ENCODE results near the gene SETD1B.

The SETD1B gene

DNA sequence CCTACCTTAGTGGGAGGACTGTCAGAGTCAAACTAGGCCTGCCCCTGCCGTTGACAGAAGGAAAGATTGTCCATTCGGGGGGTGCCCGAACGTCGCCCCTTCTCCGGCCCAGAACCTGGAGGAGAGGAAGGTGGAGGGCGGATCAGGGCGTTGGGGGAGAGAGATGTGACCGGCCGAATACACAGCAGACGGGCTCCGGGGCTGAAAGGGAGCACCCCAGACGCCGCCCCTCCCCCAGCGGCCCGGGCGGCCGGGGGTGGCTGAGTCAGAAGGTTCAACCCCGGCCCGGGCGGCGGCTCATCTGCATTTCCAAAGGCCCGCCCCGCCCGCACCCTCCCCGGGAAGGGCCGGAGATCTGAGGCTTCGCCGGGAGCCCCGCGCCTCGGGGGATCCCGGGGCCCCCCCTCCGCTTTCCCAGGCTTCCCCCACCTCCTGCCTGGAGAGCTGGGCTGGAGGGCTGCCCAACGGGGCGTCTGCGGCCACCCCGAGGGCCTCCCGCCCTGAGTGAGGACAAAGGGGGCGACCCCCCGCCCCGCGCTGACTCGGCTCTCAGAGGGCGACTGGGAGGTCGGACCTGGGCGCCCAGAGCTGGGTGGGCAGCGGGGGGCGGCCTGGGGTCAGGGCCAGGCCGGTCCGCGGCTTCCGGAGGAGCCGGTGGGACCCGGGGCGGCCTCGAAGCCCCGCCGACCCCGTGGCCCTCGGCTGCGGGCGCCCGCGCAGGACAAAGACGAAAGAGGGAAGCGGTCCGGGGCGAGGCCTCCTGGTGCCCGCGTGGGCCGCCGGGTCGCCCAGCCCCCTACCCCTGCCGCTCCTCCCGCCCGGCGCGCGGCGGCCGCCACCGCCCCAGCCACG lies 3.7 kb upstream of the SETD1B start:
- Histone ChIP-seq H4K20me1 (ENCODE audit: insufficient read depth, low read length) (peaks cover 37% of the 10 kb centered on the region), H3K4me2 (ENCODE audit: insufficient read depth, low read length) (peak overlapping the region; percentile 86), H3K9me3 (ENCODE audit: insufficient read depth, low read length, severe bottlenecking) (no peaks in the 10 kb centered on the region), H3K27me3 (ENCODE audit: insufficient read depth, low read length, poor library complexity) (no peaks in the 10 kb centered on the region), H3K9ac (ENCODE audit: low read depth, low read length) (peak overlapping the region; percentile 100), H3K27ac (ENCODE audit: low read length) (peak overlapping the region; percentile 97), H3K4me3 (ENCODE audit: low read depth in 1 of 2, low read length in 2 of 2) (peak overlapping the region; percentile 60 to 70; a peak in 3 of 4 replicates), H3K4me1 (ENCODE audit: insufficient read depth, low read length) (peaks cover 45% of the 10 kb centered on the region), H2AFZ (ENCODE audit: low read depth, low read length) (peak overlapping the region; percentile 32; the same call in 1 of the 2 replicates), H3K36me3 (ENCODE audit: insufficient read depth, low read length) (peaks cover 46% of the 10 kb centered on the region), H3K79me2 (ENCODE audit: insufficient read depth, low read length) (peaks cover 86% of the 10 kb centered on the region)
- DNase-seq = peak; percentile 81
- peak; percentile 30 for ATAC-seq (ENCODE audit: insufficient read depth, low read depth)
- TF ChIP-seq, protein P1, sequence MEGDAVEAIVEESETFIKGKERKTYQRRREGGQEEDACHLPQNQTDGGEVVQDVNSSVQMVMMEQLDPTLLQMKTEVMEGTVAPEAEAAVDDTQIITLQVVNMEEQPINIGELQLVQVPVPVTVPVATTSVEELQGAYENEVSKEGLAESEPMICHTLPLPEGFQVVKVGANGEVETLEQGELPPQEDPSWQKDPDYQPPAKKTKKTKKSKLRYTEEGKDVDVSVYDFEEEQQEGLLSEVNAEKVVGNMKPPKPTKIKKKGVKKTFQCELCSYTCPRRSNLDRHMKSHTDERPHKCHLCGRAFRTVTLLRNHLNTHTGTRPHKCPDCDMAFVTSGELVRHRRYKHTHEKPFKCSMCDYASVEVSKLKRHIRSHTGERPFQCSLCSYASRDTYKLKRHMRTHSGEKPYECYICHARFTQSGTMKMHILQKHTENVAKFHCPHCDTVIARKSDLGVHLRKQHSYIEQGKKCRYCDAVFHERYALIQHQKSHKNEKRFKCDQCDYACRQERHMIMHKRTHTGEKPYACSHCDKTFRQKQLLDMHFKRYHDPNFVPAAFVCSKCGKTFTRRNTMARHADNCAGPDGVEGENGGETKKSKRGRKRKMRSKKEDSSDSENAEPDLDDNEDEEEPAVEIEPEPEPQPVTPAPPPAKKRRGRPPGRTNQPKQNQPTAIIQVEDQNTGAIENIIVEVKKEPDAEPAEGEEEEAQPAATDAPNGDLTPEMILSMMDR (IDR thresholded peaks at IDR 0.05; ENCODE audit: borderline replicate concordance, extremely low read depth, low read length, poor library complexity, severe bottlenecking) = no peak
- TF ChIP-seq EZH2 (IDR thresholded peaks at IDR 0.05; ENCODE audit: borderline replicate concordance, low read depth, low read length, severe bottlenecking) = no peak

DNA sequence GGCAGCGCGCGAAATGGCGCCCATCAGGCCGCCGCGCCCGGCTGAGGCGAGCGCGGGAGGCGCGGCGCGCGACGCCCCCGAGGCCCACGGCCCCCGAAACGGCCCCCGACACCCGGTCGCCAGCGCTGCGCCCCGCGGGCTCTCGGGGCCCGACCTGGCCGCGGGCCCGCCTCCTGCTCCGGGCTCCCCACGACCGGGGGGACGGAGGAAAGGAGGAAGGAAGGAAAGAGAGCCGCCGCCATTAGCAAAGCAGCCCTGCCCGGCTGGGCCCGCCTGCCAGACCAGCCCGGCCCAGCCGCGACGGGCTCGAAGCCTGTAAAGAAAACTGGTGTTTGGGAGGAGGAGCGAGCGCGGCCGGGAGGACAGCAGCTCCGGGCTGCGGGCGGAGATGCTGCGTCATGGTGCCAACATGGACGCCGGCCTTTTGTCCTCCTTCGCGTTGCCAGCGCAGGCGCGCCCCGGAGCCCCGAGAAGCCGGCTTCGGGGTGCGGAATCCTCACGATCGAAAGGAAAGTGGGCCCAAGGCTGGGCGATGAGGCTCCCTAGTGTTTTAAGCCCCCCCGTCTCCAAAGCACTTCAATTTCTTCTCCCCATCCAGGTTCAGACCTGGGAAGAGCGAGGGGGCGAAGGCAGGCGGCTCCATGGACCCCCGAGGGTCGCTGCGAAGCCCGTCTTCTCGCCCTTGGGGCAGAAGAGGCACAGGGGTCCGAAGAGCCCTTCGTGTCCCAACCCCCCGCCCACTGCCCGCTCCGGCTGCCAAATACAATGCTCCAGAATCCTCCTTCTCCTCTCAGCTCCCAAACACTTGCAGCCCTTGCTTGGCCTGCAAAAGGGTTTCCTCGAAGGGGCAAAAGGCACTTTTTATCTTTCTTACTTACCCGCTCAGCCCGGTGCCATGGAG lies 2.9 kb upstream of the SETD1B start:
- Histone ChIP-seq H3K4me1 (ENCODE audit: insufficient read depth, low read length) (peaks cover 40% of the 10 kb centered on the region), H3K4me3 (ENCODE audit: low read depth in 1 of 2, low read length in 2 of 2) (peak overlapping the region; percentile 59 to 60), H2AFZ (ENCODE audit: low read depth, low read length) (peak overlapping the region; percentile 12), H3K27ac (ENCODE audit: low read length) (peak overlapping the region; percentile 97), H3K4me2 (ENCODE audit: insufficient read depth, low read length) (peak overlapping the region; percentile 86), H3K9me3 (ENCODE audit: insufficient read depth, low read length, severe bottlenecking) (no peaks in the 10 kb centered on the region), H3K36me3 (ENCODE audit: insufficient read depth, low read length) (peaks cover 46% of the 10 kb centered on the region), H4K20me1 (ENCODE audit: insufficient read depth, low read length) (peaks cover 34% of the 10 kb centered on the region), H3K79me2 (ENCODE audit: insufficient read depth, low read length) (peaks cover 92% of the 10 kb centered on the region), H3K27me3 (ENCODE audit: insufficient read depth, low read length, poor library complexity) (no peaks in the 10 kb centered on the region), H3K9ac (ENCODE audit: low read depth, low read length) (peak overlapping the region; percentile 100)
- TF ChIP-seq, protein P1 (IDR thresholded peaks at IDR 0.05; ENCODE audit: borderline replicate concordance, extremely low read depth, low read length, poor library complexity, severe bottlenecking) = no peak
- no peak for TF ChIP-seq EZH2 (IDR thresholded peaks at IDR 0.05; ENCODE audit: borderline replicate concordance, low read depth, low read length, severe bottlenecking)
- ATAC-seq (ENCODE audit: insufficient read depth, low read depth) (no peak), DNase-seq (peak; percentile 70)

DNA sequence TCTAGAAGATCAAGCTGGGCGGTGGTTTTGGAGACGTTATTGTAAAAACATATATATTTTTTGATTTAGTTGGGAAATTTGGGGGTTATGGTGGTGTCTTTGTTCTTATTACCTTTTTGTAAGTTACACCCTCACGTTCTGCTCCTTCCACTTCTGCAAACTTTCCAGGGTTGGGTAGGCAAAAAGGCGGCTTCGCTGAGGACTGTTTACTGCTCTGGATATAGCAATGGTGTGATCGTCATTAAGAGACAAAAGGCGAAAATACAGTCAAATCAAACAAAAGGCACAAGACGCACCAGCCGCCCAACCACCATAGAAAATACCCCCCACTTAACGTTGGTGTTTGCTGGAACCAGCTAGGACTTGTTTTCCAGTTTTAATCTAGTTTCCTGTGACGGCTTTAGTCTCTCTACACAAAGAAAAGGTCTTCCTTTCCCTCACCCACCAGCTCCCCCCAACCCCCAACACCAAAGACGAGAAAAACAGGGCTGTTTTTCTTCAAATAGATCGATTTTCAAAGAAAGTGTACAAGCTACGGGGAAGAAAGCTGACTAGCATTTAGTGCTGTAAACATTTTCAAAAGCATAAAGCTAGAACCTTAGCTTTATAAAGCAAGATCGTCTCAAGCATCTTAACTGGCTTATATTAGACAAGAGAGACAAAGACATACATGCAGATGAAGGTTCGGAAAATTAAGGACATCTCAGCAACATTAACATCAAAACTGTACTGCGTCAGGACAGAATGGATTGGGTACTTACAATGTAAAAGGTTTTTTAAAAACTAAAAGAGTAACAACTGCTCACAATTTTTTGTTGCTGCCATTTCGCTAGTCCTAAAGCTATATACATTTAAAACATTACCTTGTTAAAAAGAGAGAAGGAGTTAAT lies 2.0 kb upstream of the SETD1B start:
- H3K79me2 ChIP-seq (ENCODE audit: insufficient read depth, low read length) = peaks cover 96% of the 10 kb centered on the region

More for the DNA sequence above, 2.0 kb upstream of the SETD1B start:
- Histone ChIP-seq H3K4me2 (ENCODE audit: insufficient read depth, low read length) (peak overlapping the region; percentile 86), H4K20me1 (ENCODE audit: insufficient read depth, low read length) (peaks cover 39% of the 10 kb centered on the region), H3K9ac (ENCODE audit: low read depth, low read length) (peak overlapping the region; percentile 100), H3K4me1 (ENCODE audit: insufficient read depth, low read length) (peaks cover 43% of the 10 kb centered on the region), H2AFZ (ENCODE audit: low read depth, low read length) (no peak overlapping the region), H3K36me3 (ENCODE audit: insufficient read depth, low read length) (peaks cover 48% of the 10 kb centered on the region), H3K27me3 (ENCODE audit: insufficient read depth, low read length, poor library complexity) (no peaks in the 10 kb centered on the region), H3K9me3 (ENCODE audit: insufficient read depth, low read length, severe bottlenecking) (no peaks in the 10 kb centered on the region), H3K27ac (ENCODE audit: low read length) (peak overlapping the region; percentile 97), H3K4me3 (ENCODE audit: low read depth in 1 of 2, low read length in 2 of 2) (peak overlapping the region; percentile 59 to 60)
- TF ChIP-seq, protein P1 (IDR thresholded peaks at IDR 0.05; ENCODE audit: borderline replicate concordance, extremely low read depth, low read length, poor library complexity, severe bottlenecking) = no peak
- no peak for TF ChIP-seq EZH2 (IDR thresholded peaks at IDR 0.05; ENCODE audit: borderline replicate concordance, low read depth, low read length, severe bottlenecking)
- DNase-seq (peak; percentile 63), ATAC-seq (ENCODE audit: insufficient read depth, low read depth) (no peak)

Measured in DND-41 (cell line).